ENCODE results near the gene TRAF1.
A peak's percentile ranks its signal among the peaks of the same experiment; 100 is the strongest.

The TRAF1 gene

GRCh38 chr9:120889606-120890271 is 36.9 kb downstream of the TRAF1 start:
- Histone ChIP-seq H3K36me3 (ENCODE audit: insufficient read depth, low read length) (no peaks in the 10 kb centered on the region), H3K27me3 (ENCODE audit: control insufficient read depth, insufficient read depth, low read length) (peaks cover 19% of the 10 kb centered on the region), H3K4me2 (ENCODE audit: low read length) (no peak overlapping the region), H3K4me3 (ENCODE audit: low read length) (no peak overlapping the region), H3K9me3 (replicated peaks; ENCODE audit: low read length) (no peaks in the 10 kb centered on the region), H3K9ac (ENCODE audit: low read depth, low read length) (no peak overlapping the region), H3K4me1 (ENCODE audit: control insufficient read depth, insufficient read depth, low read length) (peaks cover 27% of the 10 kb centered on the region)

GRCh38 chr9:120888626-120889025 is 38.0 kb downstream of the TRAF1 start:
- no peak overlapping the region for H3K4me2 ChIP-seq (ENCODE audit: low read length)
- peaks cover 27% of the 10 kb centered on the region for H3K4me1 ChIP-seq (ENCODE audit: control insufficient read depth, insufficient read depth, low read length)
- peaks cover 14% of the 10 kb centered on the region for H3K27me3 ChIP-seq (ENCODE audit: control insufficient read depth, insufficient read depth, low read length)
- H3K9ac ChIP-seq (ENCODE audit: low read depth, low read length), result no peak overlapping the region
- H3K36me3 ChIP-seq (ENCODE audit: insufficient read depth, low read length), result no peaks in the 10 kb centered on the region
- no peaks in the 10 kb centered on the region for H3K9me3 ChIP-seq (replicated peaks; ENCODE audit: low read length)
- H3K4me3 ChIP-seq (ENCODE audit: low read length), result no peak overlapping the region

GRCh38 chr9:120886490-120886967 is 40.1 kb downstream of the TRAF1 start:
- Histone ChIP-seq H3K27me3 (ENCODE audit: control insufficient read depth, insufficient read depth, low read length) (peaks cover 15% of the 10 kb centered on the region), H3K9me3 (replicated peaks; ENCODE audit: low read length) (no peaks in the 10 kb centered on the region), H3K4me3 (ENCODE audit: low read length) (no peak overlapping the region), H3K4me1 (ENCODE audit: control insufficient read depth, insufficient read depth, low read length) (peaks cover 9% of the 10 kb centered on the region), H3K4me2 (ENCODE audit: low read length) (peak overlapping the region; percentile 7), H3K9ac (ENCODE audit: low read depth, low read length) (no peak overlapping the region), H3K36me3 (ENCODE audit: insufficient read depth, low read length) (no peaks in the 10 kb centered on the region)

GRCh38 chr9:120885958-120886357 is 40.6 kb downstream of the TRAF1 start:
- H3K4me2 ChIP-seq (ENCODE audit: low read length), result peak overlapping the region; percentile 7
- H3K9ac ChIP-seq (ENCODE audit: low read depth, low read length), result no peak overlapping the region
- peaks cover 15% of the 10 kb centered on the region for H3K27me3 ChIP-seq (ENCODE audit: control insufficient read depth, insufficient read depth, low read length)
- H3K4me3 ChIP-seq (ENCODE audit: low read length), result no peak overlapping the region
- no peaks in the 10 kb centered on the region for H3K9me3 ChIP-seq (replicated peaks; ENCODE audit: low read length)
- peaks cover 9% of the 10 kb centered on the region for H3K4me1 ChIP-seq (ENCODE audit: control insufficient read depth, insufficient read depth, low read length)
- no peaks in the 10 kb centered on the region for H3K36me3 ChIP-seq (ENCODE audit: insufficient read depth, low read length)

- Histone ChIP-seq H3K9ac (ENCODE audit: low read depth, low read length) (no peak overlapping the region), H3K36me3 (ENCODE audit: insufficient read depth, low read length) (no peaks in the 10 kb centered on the region), H3K4me3 (ENCODE audit: low read length) (no peak overlapping the region), H3K27me3 (ENCODE audit: control insufficient read depth, insufficient read depth, low read length) (peaks cover 15% of the 10 kb centered on the region), H3K4me2 (ENCODE audit: low read length) (no peak overlapping the region), H3K9me3 (replicated peaks; ENCODE audit: low read length) (no peaks in the 10 kb centered on the region), H3K4me1 (ENCODE audit: control insufficient read depth, insufficient read depth, low read length) (peaks cover 9% of the 10 kb centered on the region)
Measured at GRCh38 chr9:120885457-120885856, 41.1 kb downstream of the TRAF1 start.

GRCh38 chr9:120883608-120883996 is 43.0 kb downstream of the TRAF1 start:
- H3K4me2 ChIP-seq (ENCODE audit: low read length), result no peak overlapping the region
- H3K27me3 ChIP-seq (ENCODE audit: control insufficient read depth, insufficient read depth, low read length), result peaks cover 12% of the 10 kb centered on the region
- no peaks in the 10 kb centered on the region for H3K9me3 ChIP-seq (replicated peaks; ENCODE audit: low read length)
- H3K9ac ChIP-seq (ENCODE audit: low read depth, low read length), result no peak overlapping the region
- no peaks in the 10 kb centered on the region for H3K36me3 ChIP-seq (ENCODE audit: insufficient read depth, low read length)
- peaks cover 9% of the 10 kb centered on the region for H3K4me1 ChIP-seq (ENCODE audit: control insufficient read depth, insufficient read depth, low read length)
- H3K4me3 ChIP-seq (ENCODE audit: low read length), result no peak overlapping the region

- Histone ChIP-seq H3K27me3 (ENCODE audit: control insufficient read depth, insufficient read depth, low read length) (peaks cover 10% of the 10 kb centered on the region), H3K9ac (ENCODE audit: low read depth, low read length) (no peak overlapping the region), H3K9me3 (replicated peaks; ENCODE audit: low read length) (no peaks in the 10 kb centered on the region)
Measured at GRCh38 chr9:120882935-120883607, 43.5 kb downstream of the TRAF1 start.

GRCh38 chr9:120879446-120879845 is 47.1 kb downstream of the TRAF1 start:
- Histone ChIP-seq H3K9me3 (replicated peaks; ENCODE audit: low read length) (no peaks in the 10 kb centered on the region), H3K4me2 (ENCODE audit: low read length) (no peak overlapping the region), H3K27me3 (ENCODE audit: control insufficient read depth, insufficient read depth, low read length) (peaks cover 10% of the 10 kb centered on the region), H3K4me3 (ENCODE audit: low read length) (no peak overlapping the region), H3K9ac (ENCODE audit: low read depth, low read length) (no peak overlapping the region), H3K36me3 (ENCODE audit: insufficient read depth, low read length) (no peaks in the 10 kb centered on the region), H3K4me1 (ENCODE audit: control insufficient read depth, insufficient read depth, low read length) (peaks cover 15% of the 10 kb centered on the region)

More at GRCh38 chr9:120882935-120883607, 43.5 kb downstream of the TRAF1 start:
- no peak overlapping the region for H3K4me2 ChIP-seq (ENCODE audit: low read length)
- H3K36me3 ChIP-seq (ENCODE audit: insufficient read depth, low read length), result no peaks in the 10 kb centered on the region
- peaks cover 9% of the 10 kb centered on the region for H3K4me1 ChIP-seq (ENCODE audit: control insufficient read depth, insufficient read depth, low read length)
- H3K4me3 ChIP-seq (ENCODE audit: low read length), result no peak overlapping the region

- no peak overlapping the region for H3K9ac ChIP-seq (ENCODE audit: low read depth, low read length)
- no peak overlapping the region for H3K4me2 ChIP-seq (ENCODE audit: low read length)
- no peaks in the 10 kb centered on the region for H3K9me3 ChIP-seq (replicated peaks; ENCODE audit: low read length)
- H3K4me1 ChIP-seq (ENCODE audit: control insufficient read depth, insufficient read depth, low read length), result peaks cover 15% of the 10 kb centered on the region
- H3K27me3 ChIP-seq (ENCODE audit: control insufficient read depth, insufficient read depth, low read length), result peaks cover 5% of the 10 kb centered on the region
- H3K4me3 ChIP-seq (ENCODE audit: low read length), result no peak overlapping the region
- H3K36me3 ChIP-seq (ENCODE audit: insufficient read depth, low read length), result no peaks in the 10 kb centered on the region
Measured at GRCh38 chr9:120878188-120879130, 48.1 kb downstream of the TRAF1 start.

- Histone ChIP-seq H3K4me2 (ENCODE audit: low read length) (peak overlapping the region; percentile 90), H3K4me1 (ENCODE audit: control insufficient read depth, insufficient read depth, low read length) (peaks cover 15% of the 10 kb centered on the region), H3K9ac (ENCODE audit: low read depth, low read length) (peak overlapping the region; percentile 63), H3K4me3 (ENCODE audit: low read length) (peak overlapping the region; percentile 67), H3K9me3 (replicated peaks; ENCODE audit: low read length) (no peaks in the 10 kb centered on the region), H3K27me3 (ENCODE audit: control insufficient read depth, insufficient read depth, low read length) (no peaks in the 10 kb centered on the region), H3K36me3 (ENCODE audit: insufficient read depth, low read length) (peaks cover 3% of the 10 kb centered on the region)
Measured at GRCh38 chr9:120877276-120878034, 49.1 kb downstream of the TRAF1 start.

Data from skeletal muscle satellite cell (primary cell).